ENCODE results near the gene HRH3.

DNA sequence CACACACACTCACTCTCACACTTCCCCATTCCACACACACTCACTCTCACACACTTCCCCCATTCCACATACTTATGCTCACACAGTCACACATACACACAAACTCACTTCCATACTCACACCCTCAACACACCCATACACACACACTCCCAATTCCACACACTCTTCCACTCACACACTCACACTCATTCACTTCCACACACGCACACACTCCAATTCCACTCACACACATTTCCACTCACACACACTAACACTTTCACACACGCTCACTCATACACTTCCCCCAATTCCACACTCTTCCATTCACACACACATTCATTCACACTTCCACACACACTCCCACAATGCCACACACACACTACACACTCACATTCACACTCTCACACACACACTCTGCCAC, 10.2 kb upstream of the HRH3 start:
- TF ChIP-seq EZH2phosphoT487 (IDR thresholded peaks at IDR 0.05), result no peak
- TF ChIP-seq CTCF (IDR thresholded peaks at IDR 0.05), result no peak
- TF ChIP-seq EZH2 (IDR thresholded peaks at IDR 0.05), result no peak
